ENCODE measurements around the gene CFAP97D1.

DNA sequence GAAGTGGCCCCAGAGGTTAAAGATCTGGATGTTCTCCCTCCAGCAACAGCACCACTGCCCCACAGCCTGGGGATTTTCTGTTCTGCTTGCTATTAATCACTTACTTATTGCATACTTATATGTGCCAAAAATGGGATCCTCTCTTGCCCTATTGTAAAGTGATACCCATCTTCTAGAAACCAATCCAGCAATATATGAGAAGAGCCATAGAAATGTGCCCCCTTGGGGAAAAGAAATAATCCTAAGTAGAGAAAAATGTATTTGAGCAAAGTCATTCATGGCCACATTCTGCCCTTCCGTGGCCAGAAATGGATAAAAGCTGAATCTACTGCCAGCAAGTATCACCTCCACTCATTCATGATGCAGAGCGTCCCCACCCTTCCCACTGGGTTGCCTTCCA is 42.5 kb upstream of the CFAP97D1 start:
- TF ChIP-seq, protein P1, sequence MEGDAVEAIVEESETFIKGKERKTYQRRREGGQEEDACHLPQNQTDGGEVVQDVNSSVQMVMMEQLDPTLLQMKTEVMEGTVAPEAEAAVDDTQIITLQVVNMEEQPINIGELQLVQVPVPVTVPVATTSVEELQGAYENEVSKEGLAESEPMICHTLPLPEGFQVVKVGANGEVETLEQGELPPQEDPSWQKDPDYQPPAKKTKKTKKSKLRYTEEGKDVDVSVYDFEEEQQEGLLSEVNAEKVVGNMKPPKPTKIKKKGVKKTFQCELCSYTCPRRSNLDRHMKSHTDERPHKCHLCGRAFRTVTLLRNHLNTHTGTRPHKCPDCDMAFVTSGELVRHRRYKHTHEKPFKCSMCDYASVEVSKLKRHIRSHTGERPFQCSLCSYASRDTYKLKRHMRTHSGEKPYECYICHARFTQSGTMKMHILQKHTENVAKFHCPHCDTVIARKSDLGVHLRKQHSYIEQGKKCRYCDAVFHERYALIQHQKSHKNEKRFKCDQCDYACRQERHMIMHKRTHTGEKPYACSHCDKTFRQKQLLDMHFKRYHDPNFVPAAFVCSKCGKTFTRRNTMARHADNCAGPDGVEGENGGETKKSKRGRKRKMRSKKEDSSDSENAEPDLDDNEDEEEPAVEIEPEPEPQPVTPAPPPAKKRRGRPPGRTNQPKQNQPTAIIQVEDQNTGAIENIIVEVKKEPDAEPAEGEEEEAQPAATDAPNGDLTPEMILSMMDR (IDR thresholded peaks at IDR 0.05), result no peak
- TF ChIP-seq EZH2 (IDR thresholded peaks at IDR 0.05; ENCODE audit: borderline replicate concordance, insufficient read depth, low read depth, low read length, poor library complexity, severe bottlenecking), result no peak

Data from B cell (primary cell).